WTC11 (cell line): Measurements from ENCODE around the gene KCNMA1. TPM values are rescaled to one million over a fixed set of nuclear protein-coding genes. Genes with fewer than 3 reads are reported as not detected.

Experiments used
- ATAC-seq: fragments of 200-7000 bp; cut with Tn5 transposase; 2 replicates; pipeline ENCODE4 v1.10.0; 2021; ENCODE audit warnings: mild to moderate bottlenecking, moderate library complexity
- CTCF ChIA-PET: fragments of 300-600 bp; sonication (Branson Sonifier 250); formaldehyde crosslinking; loops from one replicate; lab custom pipeline; 2021; ENCODE audit warnings: antibody characterized with exemption; lab: Charles Lee
- POLR2A ChIA-PET: fragments of 350-600 bp; sonication (Branson Sonifier 250); formaldehyde crosslinking; loops from one replicate; lab custom pipeline; 2021; ENCODE audit warnings: antibody characterized with exemption; lab: Charles Lee
- DNase-seq: peaks from one replicate; pipeline ENCODE4 v3.0.0; 2021; ENCODE audit warnings: low spot score
- H3K27ac Mint-ChIP-seq: 2 replicates; pipeline ENCODE4 v1.8.0; 2021; ENCODE audit warnings: mixed read lengths
- H3K27me3 Mint-ChIP-seq: 2 replicates; pipeline ENCODE4 v1.8.0; 2021; ENCODE audit warnings: low read depth, mild to moderate bottlenecking, moderate library complexity, mixed read lengths
- H3K36me3 Mint-ChIP-seq: 2 replicates; pipeline ENCODE4 v1.8.0; 2021; ENCODE audit warnings: mixed read lengths
- H3K4me1 Mint-ChIP-seq: 2 replicates; pipeline ENCODE4 v1.8.0; 2022; ENCODE audit warnings: mixed read lengths
- H3K4me3 Mint-ChIP-seq: 2 replicates; pipeline ENCODE4 v1.8.0; 2021; ENCODE audit warnings: mild to moderate bottlenecking, moderate library complexity, mixed read lengths
- H3K9me3 Mint-ChIP-seq: 2 replicates; pipeline ENCODE4 v1.8.0; 2021; ENCODE audit warnings: mixed read lengths
- GABPB1 ChIP-seq: sonication (generic); formaldehyde crosslinking; IDR thresholded peaks from 2 replicates; pipeline ENCODE4 v1.8.1; 2023; ENCODE audit warnings: mild to moderate bottlenecking, missing genetic modification reagents
- GRHL2 ChIP-seq: fragments of 250-450 bp; sonication (Bioruptor Pico); IDR thresholded peaks from 2 replicates; pipeline ENCODE4 v1.8.0; 2022; ENCODE audit warnings: mild to moderate bottlenecking, moderate library complexity; ENCODE audit not compliant: insufficient replicate concordance, severe bottlenecking
- RORB ChIP-seq: fragments of 250-450 bp; sonication (Bioruptor Pico); IDR thresholded peaks from 2 replicates; pipeline ENCODE4 v1.9.0; 2021; ENCODE audit warnings: mild to moderate bottlenecking
- SOX15 ChIP-seq: fragments of 250-450 bp; sonication (Bioruptor Pico); IDR thresholded peaks from 2 replicates; pipeline ENCODE4 v1.9.0; 2021; ENCODE audit warnings: mild to moderate bottlenecking
- TEAD1 ChIP-seq: sonication (generic); formaldehyde crosslinking; IDR thresholded peaks from 2 replicates; pipeline ENCODE4 v1.8.0; 2022; ENCODE audit warnings: mild to moderate bottlenecking, missing genetic modification reagents
- ZNF121 ChIP-seq: sonication (generic); formaldehyde crosslinking; IDR thresholded peaks from 2 replicates; pipeline ENCODE4 v1.8.0; 2023; ENCODE audit warnings: missing genetic modification reagents
- ZNF138 ChIP-seq: sonication (generic); formaldehyde crosslinking; conservative IDR thresholded peaks from 2 replicates; pipeline ENCODE4 v1.8.1; 2022; ENCODE audit warnings: mild to moderate bottlenecking, moderate library complexity, missing genetic modification reagents
- ZNF263 ChIP-seq: sonication (generic); formaldehyde crosslinking; IDR thresholded peaks from 2 replicates; pipeline ENCODE4 v1.8.1; 2022; ENCODE audit warnings: low read depth, mild to moderate bottlenecking, moderate library complexity, missing genetic modification reagents
- ZNF416 ChIP-seq: fragments of 250-450 bp; sonication (Bioruptor Pico); IDR thresholded peaks from 2 replicates; pipeline ENCODE4 v1.9.0; 2021; ENCODE audit warnings: mild to moderate bottlenecking, inconsistent platforms
- total RNA-seq: library from RNA; stranded (reverse); gene quantifications from 3 replicates; pipeline ENCODE4 v1.2.3, GENCODE V29; 2021
- TF ChIP-seq, protein P1 (sequence below): sonication (generic); formaldehyde crosslinking; conservative IDR thresholded peaks from 2 replicates; pipeline ENCODE4 v1.8.1; 2022; ENCODE audit warnings: mild to moderate bottlenecking, missing genetic modification reagents
- TF ChIP-seq, protein P2 (sequence below): fragments of 200-600 bp; IDR thresholded peaks from 2 replicates; pipeline ENCODE4 v1.8.0; 2022; ENCODE audit warnings: antibody characterized with exemption
- TF ChIP-seq, protein P3 (sequence below): sonication (generic); formaldehyde crosslinking; IDR thresholded peaks from 2 replicates; pipeline ENCODE4 v1.8.1; 2023; ENCODE audit warnings: mild to moderate bottlenecking, missing genetic modification reagents, borderline replicate concordance
- TF ChIP-seq, protein P4 (sequence below): sonication (generic); formaldehyde crosslinking; IDR thresholded peaks from 2 replicates; pipeline ENCODE4 v1.8.0; 2022; ENCODE audit warnings: mild to moderate bottlenecking, missing genetic modification reagents
- TF ChIP-seq, protein P5 (sequence below): fragments of 250-450 bp; sonication (Bioruptor Pico); IDR thresholded peaks from 2 replicates; pipeline ENCODE4 v1.9.0; 2021; ENCODE audit warnings: mild to moderate bottlenecking
- TF ChIP-seq, protein P6 (sequence below): fragments of 250-450 bp; sonication (Bioruptor Pico); IDR thresholded peaks from 2 replicates; pipeline ENCODE4 v1.8.0; 2021; ENCODE audit warnings: mild to moderate bottlenecking
- TF ChIP-seq, protein P7 (sequence below): sonication (generic); formaldehyde crosslinking; IDR thresholded peaks from 2 replicates; pipeline ENCODE4 v1.8.1; 2023; ENCODE audit warnings: mild to moderate bottlenecking, missing genetic modification reagents

Gene KCNMA1
- total RNA-seq, 1 experiment from 2014 or later = 7.3 TPM

DNA sequence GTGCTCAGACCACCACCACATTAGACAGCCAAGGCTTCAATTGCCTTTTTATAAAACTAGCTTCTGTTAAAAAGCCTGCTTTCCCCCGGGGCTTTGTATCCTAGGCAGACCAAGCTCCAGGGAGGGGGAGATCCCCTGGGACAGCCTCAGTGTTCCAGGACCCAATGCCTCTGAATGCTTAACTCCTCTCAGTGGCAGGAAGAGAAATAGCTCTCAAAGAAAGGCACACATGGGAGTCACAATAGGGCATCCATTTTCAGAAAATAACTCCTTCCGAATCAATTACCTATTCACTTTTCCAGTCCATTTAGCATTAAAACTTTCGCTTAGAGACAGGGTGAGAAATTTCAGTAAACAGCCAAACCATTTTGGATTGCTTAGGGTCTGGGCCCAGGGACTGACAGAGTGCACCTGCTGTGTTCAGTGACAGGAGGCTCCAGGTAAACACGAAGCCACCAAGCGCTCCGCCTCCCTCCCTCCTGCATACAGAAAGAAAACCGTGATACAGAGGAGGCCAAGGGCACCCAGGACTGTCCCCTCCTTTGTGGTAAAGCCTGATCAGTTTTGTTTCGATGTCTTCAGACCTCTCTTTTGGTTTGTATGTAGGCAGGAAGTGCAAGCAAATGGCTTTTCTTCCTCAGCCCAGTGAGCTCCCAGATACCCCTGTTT is 599.7 kb downstream of the KCNMA1 start:
- H3K36me3 Mint-ChIP-seq = no peaks in the 10 kb centered on the region
- peak; percentile 72 for ATAC-seq
- no peak overlapping the region for H3K27ac Mint-ChIP-seq
- H3K4me3 Mint-ChIP-seq = no peak overlapping the region
- ChIA-PET POLR2A (interaction anchor here (1.4 kb wide), 1 partner anchor 71 kb away, joined by 4 read pairs; no protein-coding TSS in a partner anchor), CTCF (interaction anchor here (0.7 to 1.6 kb wide), 16 partner anchors 9 to 76 kb away, joined by 3 to 10 read pairs (median 4); no protein-coding TSS in a partner anchor)
- no peaks in the 10 kb centered on the region for H3K9me3 Mint-ChIP-seq
- H3K27me3 Mint-ChIP-seq = no peaks in the 10 kb centered on the region
- peaks cover 25% of the 10 kb centered on the region for H3K4me1 Mint-ChIP-seq
- TF ChIP-seq, protein P1, sequence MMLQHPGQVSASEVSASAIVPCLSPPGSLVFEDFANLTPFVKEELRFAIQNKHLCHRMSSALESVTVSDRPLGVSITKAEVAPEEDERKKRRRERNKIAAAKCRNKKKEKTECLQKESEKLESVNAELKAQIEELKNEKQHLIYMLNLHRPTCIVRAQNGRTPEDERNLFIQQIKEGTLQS (CRISPR knock-in tag) = no peak
- TF ChIP-seq ZNF121 (CRISPR knock-in tag) = 0 out of 2 replicates have a peak, but pooled peaks have one; percentile 4
- DNase-seq = no peak

DNA sequence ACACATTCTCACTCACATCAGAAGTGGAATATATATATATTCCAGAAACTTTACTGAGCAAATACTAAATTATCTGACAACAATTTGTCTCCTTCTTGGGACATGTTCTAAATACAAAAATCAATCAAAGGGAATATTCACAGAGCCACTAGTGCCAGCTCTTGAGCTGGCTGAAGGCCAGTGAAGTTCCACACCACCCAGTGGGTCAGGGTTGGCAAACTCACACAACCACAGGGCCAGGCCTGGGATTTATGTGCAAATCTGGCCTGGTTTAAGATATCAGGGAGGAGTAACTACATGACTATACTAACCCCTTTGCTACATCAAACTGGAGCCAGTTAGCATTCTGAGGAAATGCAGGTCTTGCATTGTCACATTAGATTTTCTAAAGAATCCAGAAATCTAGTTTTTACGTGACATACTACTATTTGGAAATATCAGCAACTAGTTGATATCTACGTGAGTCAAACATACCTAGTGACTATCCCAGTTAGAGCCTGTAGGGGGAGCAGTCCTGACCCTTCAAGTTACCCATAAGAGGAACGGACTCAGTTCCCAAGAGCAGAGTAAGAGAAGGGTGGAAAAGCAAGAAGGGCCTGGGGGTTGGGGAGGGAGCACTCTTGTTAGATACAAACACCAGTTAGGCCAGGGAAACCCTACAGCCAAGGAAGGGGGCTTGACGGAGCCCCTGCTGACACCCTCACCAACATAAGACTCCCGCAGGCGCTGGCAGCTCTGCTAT is 600.4 kb downstream of the KCNMA1 start:
- H3K9me3 Mint-ChIP-seq = no peaks in the 10 kb centered on the region
- peaks cover 25% of the 10 kb centered on the region for H3K4me1 Mint-ChIP-seq
- no peak overlapping the region for H3K4me3 Mint-ChIP-seq
- no peaks in the 10 kb centered on the region for H3K27me3 Mint-ChIP-seq
- TF ChIP-seq, protein P2, sequence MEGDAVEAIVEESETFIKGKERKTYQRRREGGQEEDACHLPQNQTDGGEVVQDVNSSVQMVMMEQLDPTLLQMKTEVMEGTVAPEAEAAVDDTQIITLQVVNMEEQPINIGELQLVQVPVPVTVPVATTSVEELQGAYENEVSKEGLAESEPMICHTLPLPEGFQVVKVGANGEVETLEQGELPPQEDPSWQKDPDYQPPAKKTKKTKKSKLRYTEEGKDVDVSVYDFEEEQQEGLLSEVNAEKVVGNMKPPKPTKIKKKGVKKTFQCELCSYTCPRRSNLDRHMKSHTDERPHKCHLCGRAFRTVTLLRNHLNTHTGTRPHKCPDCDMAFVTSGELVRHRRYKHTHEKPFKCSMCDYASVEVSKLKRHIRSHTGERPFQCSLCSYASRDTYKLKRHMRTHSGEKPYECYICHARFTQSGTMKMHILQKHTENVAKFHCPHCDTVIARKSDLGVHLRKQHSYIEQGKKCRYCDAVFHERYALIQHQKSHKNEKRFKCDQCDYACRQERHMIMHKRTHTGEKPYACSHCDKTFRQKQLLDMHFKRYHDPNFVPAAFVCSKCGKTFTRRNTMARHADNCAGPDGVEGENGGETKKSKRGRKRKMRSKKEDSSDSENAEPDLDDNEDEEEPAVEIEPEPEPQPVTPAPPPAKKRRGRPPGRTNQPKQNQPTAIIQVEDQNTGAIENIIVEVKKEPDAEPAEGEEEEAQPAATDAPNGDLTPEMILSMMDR = peak; percentile 72
- TF ChIP-seq, protein P3, sequence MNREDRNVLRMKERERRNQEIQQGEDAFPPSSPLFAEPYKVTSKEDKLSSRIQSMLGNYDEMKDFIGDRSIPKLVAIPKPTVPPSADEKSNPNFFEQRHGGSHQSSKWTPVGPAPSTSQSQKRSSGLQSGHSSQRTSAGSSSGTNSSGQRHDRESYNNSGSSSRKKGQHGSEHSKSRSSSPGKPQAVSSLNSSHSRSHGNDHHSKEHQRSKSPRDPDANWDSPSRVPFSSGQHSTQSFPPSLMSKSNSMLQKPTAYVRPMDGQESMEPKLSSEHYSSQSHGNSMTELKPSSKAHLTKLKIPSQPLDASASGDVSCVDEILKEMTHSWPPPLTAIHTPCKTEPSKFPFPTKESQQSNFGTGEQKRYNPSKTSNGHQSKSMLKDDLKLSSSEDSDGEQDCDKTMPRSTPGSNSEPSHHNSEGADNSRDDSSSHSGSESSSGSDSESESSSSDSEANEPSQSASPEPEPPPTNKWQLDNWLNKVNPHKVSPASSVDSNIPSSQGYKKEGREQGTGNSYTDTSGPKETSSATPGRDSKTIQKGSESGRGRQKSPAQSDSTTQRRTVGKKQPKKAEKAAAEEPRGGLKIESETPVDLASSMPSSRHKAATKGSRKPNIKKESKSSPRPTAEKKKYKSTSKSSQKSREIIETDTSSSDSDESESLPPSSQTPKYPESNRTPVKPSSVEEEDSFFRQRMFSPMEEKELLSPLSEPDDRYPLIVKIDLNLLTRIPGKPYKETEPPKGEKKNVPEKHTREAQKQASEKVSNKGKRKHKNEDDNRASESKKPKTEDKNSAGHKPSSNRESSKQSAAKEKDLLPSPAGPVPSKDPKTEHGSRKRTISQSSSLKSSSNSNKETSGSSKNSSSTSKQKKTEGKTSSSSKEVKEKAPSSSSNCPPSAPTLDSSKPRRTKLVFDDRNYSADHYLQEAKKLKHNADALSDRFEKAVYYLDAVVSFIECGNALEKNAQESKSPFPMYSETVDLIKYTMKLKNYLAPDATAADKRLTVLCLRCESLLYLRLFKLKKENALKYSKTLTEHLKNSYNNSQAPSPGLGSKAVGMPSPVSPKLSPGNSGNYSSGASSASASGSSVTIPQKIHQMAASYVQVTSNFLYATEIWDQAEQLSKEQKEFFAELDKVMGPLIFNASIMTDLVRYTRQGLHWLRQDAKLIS (CRISPR knock-in tag) = no peak
- TF ChIP-seq GRHL2 (CRISPR knock-in tag) = no peak
- TF ChIP-seq, protein P4, sequence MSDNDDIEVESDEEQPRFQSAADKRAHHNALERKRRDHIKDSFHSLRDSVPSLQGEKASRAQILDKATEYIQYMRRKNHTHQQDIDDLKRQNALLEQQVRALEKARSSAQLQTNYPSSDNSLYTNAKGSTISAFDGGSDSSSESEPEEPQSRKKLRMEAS (CRISPR knock-in tag) = no peak
- TF ChIP-seq GABPB1 = no peak
- TF ChIP-seq, all 79 proteins: peak for 1
- Mint-ChIP-seq H3K27ac (no peak overlapping the region), H3K36me3 (no peaks in the 10 kb centered on the region)
- ChIA-PET POLR2A (interaction anchor here (1.4 kb wide), 1 partner anchor 72 kb away, joined by 4 read pairs; no protein-coding TSS in a partner anchor), CTCF (interaction anchor here (0.7 to 1.6 kb wide), 15 partner anchors 8 to 77 kb away, joined by 3 to 10 read pairs (median 5); no protein-coding TSS in a partner anchor)
- DNase-seq (peak; percentile 42), ATAC-seq (peak; percentile 90)

DNA sequence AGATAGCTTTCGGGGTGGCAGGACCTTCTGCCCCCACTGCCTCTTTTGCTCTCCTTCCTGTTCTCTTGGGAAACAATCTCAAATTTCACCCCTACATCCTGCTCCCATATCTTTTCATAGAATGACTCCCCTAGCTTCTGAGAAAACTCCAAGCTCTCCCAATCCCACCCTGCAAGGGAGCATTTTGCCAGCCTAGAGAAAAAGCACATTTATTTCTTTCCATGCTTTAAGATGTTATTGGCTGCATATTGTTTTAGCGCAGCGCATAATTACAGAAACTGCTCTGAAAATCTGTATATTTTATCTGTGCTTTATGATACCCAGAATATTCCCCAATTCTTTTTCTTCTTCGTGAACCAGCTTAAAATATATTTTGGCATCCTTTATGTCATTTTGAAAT is 601.3 kb downstream of the KCNMA1 start:
- Mint-ChIP-seq H3K36me3 (no peaks in the 10 kb centered on the region), H3K4me1 (peaks cover 17% of the 10 kb centered on the region), H3K4me3 (no peak overlapping the region), H3K27ac (no peak overlapping the region), H3K9me3 (no peaks in the 10 kb centered on the region), H3K27me3 (no peaks in the 10 kb centered on the region)
- DNase-seq = no peak
- ChIA-PET POLR2A (no interaction called here), CTCF (no interaction called here)
- ATAC-seq = no peak
- TF ChIP-seq, protein P5, sequence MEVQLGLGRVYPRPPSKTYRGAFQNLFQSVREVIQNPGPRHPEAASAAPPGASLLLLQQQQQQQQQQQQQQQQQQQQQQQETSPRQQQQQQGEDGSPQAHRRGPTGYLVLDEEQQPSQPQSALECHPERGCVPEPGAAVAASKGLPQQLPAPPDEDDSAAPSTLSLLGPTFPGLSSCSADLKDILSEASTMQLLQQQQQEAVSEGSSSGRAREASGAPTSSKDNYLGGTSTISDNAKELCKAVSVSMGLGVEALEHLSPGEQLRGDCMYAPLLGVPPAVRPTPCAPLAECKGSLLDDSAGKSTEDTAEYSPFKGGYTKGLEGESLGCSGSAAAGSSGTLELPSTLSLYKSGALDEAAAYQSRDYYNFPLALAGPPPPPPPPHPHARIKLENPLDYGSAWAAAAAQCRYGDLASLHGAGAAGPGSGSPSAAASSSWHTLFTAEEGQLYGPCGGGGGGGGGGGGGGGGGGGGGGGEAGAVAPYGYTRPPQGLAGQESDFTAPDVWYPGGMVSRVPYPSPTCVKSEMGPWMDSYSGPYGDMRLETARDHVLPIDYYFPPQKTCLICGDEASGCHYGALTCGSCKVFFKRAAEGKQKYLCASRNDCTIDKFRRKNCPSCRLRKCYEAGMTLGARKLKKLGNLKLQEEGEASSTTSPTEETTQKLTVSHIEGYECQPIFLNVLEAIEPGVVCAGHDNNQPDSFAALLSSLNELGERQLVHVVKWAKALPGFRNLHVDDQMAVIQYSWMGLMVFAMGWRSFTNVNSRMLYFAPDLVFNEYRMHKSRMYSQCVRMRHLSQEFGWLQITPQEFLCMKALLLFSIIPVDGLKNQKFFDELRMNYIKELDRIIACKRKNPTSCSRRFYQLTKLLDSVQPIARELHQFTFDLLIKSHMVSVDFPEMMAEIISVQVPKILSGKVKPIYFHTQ = no peak
- TF ChIP-seq ZNF416 (CRISPR knock-in tag) (no peak), SOX15 (no peak), RORB (CRISPR knock-in tag) (no peak), TEAD1 (no peak), ZNF138 (CRISPR knock-in tag) (no peak), ZNF263 (CRISPR knock-in tag) (no peak)
- TF ChIP-seq, protein P6, sequence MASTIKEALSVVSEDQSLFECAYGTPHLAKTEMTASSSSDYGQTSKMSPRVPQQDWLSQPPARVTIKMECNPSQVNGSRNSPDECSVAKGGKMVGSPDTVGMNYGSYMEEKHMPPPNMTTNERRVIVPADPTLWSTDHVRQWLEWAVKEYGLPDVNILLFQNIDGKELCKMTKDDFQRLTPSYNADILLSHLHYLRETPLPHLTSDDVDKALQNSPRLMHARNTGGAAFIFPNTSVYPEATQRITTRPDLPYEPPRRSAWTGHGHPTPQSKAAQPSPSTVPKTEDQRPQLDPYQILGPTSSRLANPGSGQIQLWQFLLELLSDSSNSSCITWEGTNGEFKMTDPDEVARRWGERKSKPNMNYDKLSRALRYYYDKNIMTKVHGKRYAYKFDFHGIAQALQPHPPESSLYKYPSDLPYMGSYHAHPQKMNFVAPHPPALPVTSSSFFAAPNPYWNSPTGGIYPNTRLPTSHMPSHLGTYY = no peak
- TF ChIP-seq, protein P7, sequence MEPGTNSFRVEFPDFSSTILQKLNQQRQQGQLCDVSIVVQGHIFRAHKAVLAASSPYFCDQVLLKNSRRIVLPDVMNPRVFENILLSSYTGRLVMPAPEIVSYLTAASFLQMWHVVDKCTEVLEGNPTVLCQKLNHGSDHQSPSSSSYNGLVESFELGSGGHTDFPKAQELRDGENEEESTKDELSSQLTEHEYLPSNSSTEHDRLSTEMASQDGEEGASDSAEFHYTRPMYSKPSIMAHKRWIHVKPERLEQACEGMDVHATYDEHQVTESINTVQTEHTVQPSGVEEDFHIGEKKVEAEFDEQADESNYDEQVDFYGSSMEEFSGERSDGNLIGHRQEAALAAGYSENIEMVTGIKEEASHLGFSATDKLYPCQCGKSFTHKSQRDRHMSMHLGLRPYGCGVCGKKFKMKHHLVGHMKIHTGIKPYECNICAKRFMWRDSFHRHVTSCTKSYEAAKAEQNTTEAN = no peak
